Measurements from ENCODE around the gene CYB5R3. TPM values are rescaled to one million over a fixed set of nuclear protein-coding genes. Genes with fewer than 3 reads are reported as not detected.
A peak's percentile ranks its signal among the peaks of the same experiment; 100 is the strongest.

Gene CYB5R3
- total RNA-seq (2021) (97.6 and 106 TPM in 2 replicates), Bru-seq, nascent RNA (percentile 65 among the genes with signal in this experiment), BruChase-seq, experiment 1, labeled RNA remaining after a 2-hour chase (percentile 60 among the genes with signal in this experiment), BruChase-seq, experiment 2, labeled RNA remaining after a 6-hour chase (percentile 78 among the genes with signal in this experiment)
- long read RNA-seq, transcript CYB5R3-201 (9 exons, 2,124 nt): major isoform, 392 of 443 reads
- long read RNA-seq, transcript CYB5R3-204 (8 exons, 1,849 nt): minor isoform, 5 of 443 reads
- long read RNA-seq, partial matches to known transcripts: 39 of 443 reads
- long read RNA-seq, other reads (novel, unspliced or antisense): 7 of 443 reads

DNA sequence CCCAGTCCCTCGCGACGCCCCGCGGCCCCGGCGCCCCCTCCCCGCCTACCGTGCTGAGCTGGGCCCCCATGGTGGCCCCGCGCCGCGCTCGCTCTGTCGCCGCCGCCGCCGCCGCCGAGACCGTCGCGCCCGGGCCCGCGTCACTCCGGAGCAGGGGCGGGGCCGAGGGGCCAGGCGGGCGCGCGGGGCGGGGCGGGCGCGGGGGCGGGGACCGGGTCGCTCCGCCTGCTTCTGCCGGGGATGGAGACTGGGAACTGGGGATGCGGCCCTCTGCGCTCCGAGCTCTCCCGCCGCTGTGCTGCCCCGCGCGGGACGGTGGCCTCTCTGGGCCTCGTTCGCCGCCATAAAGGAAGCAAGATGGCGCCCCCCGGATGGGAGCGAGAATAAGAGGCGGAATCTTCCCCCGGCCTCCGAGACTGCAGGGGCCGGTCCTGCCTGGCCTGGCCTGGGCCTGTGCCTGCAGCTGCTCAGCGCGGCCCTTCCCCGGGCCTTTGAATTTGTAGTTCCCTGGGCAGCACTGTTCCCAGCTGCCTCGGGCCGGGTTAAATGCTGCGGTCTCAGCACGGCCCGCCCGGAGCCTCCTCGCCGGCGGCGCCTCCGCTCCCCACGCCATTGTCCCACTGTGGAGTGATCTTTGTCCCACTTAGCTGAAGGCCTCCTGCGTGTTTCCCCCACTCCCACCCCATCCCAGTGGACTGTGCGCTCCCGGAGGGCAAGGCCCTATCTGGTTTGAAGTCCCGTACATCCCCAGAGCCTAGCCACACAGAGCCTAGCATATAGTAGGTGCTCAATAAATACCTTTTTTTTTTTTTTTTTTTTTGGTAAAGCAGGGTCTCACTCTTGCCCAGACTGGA is at the start of gene CYB5R3:
Gene CYB5R3 (minus strand): TSS at position 147 of the 854 bp plus-strand sequence. CDS start 77 bp downstream, at position 70.
- Histone ChIP-seq H3F3A (ENCODE audit: insufficient read depth, low read depth) (peaks cover 26% of the 10 kb centered on the region), H3K27me3 (ENCODE audit: insufficient read depth, low read depth) (no peaks in the 10 kb centered on the region), H3K36me3 (ENCODE audit: low read depth) (no peaks in the 10 kb centered on the region), H3K9me2 (ENCODE audit: insufficient read depth) (no peaks in the 10 kb centered on the region), H4K20me1 (ENCODE audit: insufficient read depth) (peaks cover 31% of the 10 kb centered on the region), H3K79me2 (ENCODE audit: low read depth) (peaks cover 45% of the 10 kb centered on the region), H3K4me3 (peak within 1 kb of the TSS; percentile 100), H3K4me1 (replicated peaks; ENCODE audit: insufficient read depth) (peaks cover 31% of the 10 kb centered on the region), H2AFZ (peak within 1 kb of the TSS; percentile 82), H3K27ac (no peak within 1 kb of the TSS), H3K9me3 (ENCODE audit: insufficient read depth, low read depth) (no peaks in the 10 kb centered on the region), H3K4me2 (peak within 1 kb of the TSS; percentile 100)
- ChIA-PET POLR2A (ENCODE audit: unreplicated experiment) (interaction anchor here (0.5 to 0.6 kb wide), 5 partner anchors 9 to 360 kb away, joined by 3 to 21 read pairs (median 5); no protein-coding TSS in a partner anchor), CTCF (no interaction called here)
- TSS peak; percentile 98 for BruUV-seq (replicated peaks)
- DNase-seq: peak; percentile 40 to 70
- intact Hi-C loops (cut with micrococcal nuclease; ENCODE audit: unreplicated experiment): no loop called here
- no peak for TF ChIP-seq EZH2 (IDR thresholded peaks at IDR 0.05; ENCODE audit: low read depth)
- TF ChIP-seq, protein P1, sequence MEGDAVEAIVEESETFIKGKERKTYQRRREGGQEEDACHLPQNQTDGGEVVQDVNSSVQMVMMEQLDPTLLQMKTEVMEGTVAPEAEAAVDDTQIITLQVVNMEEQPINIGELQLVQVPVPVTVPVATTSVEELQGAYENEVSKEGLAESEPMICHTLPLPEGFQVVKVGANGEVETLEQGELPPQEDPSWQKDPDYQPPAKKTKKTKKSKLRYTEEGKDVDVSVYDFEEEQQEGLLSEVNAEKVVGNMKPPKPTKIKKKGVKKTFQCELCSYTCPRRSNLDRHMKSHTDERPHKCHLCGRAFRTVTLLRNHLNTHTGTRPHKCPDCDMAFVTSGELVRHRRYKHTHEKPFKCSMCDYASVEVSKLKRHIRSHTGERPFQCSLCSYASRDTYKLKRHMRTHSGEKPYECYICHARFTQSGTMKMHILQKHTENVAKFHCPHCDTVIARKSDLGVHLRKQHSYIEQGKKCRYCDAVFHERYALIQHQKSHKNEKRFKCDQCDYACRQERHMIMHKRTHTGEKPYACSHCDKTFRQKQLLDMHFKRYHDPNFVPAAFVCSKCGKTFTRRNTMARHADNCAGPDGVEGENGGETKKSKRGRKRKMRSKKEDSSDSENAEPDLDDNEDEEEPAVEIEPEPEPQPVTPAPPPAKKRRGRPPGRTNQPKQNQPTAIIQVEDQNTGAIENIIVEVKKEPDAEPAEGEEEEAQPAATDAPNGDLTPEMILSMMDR (conservative IDR thresholded peaks at IDR 0.05): no peak

DNA sequence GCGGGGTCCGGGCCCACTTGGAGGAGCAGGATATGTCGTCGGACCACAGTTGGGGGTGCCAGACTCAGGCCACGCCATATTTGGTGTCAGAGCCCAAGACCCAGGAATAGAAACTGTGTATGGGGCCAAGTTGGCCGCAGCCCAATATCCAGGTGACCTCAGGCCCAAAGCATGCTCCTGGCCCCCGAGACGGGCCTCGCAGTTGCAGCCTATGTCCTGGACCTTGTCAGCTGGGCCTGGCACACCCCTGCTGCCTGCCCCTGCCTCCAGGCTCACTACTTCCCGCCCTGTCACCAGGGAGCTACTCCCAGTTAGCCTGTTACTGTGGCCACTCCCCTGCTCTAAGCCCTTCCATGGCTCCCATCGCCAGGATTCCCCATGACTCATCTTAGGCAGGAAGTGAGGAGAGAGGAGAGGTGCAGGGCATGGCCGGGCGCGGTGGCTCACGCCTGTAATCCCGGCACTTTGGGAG is 48.4 kb upstream of the CYB5R3 start:
- no peaks in the 10 kb centered on the region; the same call in 1 of the 2 replicates for H3F3A ChIP-seq (ENCODE audit: insufficient read depth, low read depth)
- no peak overlapping the region for H3K4me2 ChIP-seq
- H4K20me1 ChIP-seq (ENCODE audit: insufficient read depth): no peaks in the 10 kb centered on the region
- no peaks in the 10 kb centered on the region for H3K9me2 ChIP-seq (ENCODE audit: insufficient read depth)
- H2AFZ ChIP-seq: no peak overlapping the region
- no TSS peak for BruUV-seq (replicated peaks)
- H3K9me3 ChIP-seq (ENCODE audit: insufficient read depth, low read depth): no peaks in the 10 kb centered on the region
- H3K4me3 ChIP-seq: no peak overlapping the region
- no peak for TF ChIP-seq EZH2 (IDR thresholded peaks at IDR 0.05; ENCODE audit: low read depth)
- TF ChIP-seq, protein P1 (conservative IDR thresholded peaks at IDR 0.05): no peak
- H3K27ac ChIP-seq: no peak overlapping the region
- intact Hi-C loops (cut with micrococcal nuclease; ENCODE audit: unreplicated experiment): no loop called here
- H3K4me1 ChIP-seq (replicated peaks; ENCODE audit: insufficient read depth): 0 out of 2 replicates have a peak, but pooled peaks cover 4% of the 10 kb centered on the region
- CTCF ChIA-PET: interaction anchor here (0.5 to 0.6 kb wide), 2 partner anchors 81 to 122 kb away, joined by 3 to 4 read pairs; no protein-coding TSS in a partner anchor
- no peaks in the 10 kb centered on the region for H3K27me3 ChIP-seq (ENCODE audit: insufficient read depth, low read depth)
- peak; percentile 60 to 85 for DNase-seq
- no peaks in the 10 kb centered on the region for H3K79me2 ChIP-seq (ENCODE audit: low read depth)
- POLR2A ChIA-PET (ENCODE audit: unreplicated experiment): no interaction called here
- H3K36me3 ChIP-seq (ENCODE audit: low read depth): no peaks in the 10 kb centered on the region

DNA sequence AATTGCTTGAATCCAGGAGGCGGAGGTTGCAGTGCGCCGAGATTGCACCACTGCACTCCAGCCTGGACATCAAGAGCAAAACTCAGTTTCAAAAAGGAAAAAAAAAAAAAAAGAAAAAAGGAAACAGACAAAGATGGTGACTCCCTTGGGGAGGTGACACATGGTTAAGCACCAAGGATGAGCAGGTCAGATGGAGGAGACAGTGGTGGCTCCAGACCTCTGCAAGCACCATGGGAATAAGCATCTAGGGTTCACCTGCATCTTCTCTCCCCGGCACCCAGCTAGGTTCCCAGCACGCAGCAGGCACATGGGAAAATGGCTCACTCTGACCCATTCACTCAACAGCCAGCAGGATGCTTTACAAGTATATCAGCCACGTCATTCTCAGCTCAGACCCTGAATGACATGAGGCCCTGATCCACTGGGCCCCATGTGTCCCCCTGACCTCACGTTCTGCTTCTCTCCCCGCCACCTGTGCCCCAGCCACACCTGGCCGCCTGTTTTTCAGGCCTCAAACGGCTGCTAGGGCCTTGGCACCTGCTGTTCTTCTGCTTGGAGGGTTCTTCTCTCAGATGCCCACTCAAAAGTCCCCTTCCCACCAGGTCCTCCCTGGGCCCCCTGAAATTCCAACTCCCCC is 47.3 kb upstream of the CYB5R3 start:
- POLR2A ChIA-PET (ENCODE audit: unreplicated experiment): no interaction called here

More for the DNA sequence above, 47.3 kb upstream of the CYB5R3 start:
- intact Hi-C loops (cut with micrococcal nuclease; ENCODE audit: unreplicated experiment): no loop called here
- no TSS peak for BruUV-seq (replicated peaks)
- no peaks in the 10 kb centered on the region for H3K9me2 ChIP-seq (ENCODE audit: insufficient read depth)
- peak in 1 of 2 experiments; percentile 19 for DNase-seq
- 0 out of 2 replicates have a peak, but pooled peaks cover 4% of the 10 kb centered on the region for H3K4me1 ChIP-seq (replicated peaks; ENCODE audit: insufficient read depth)
- H4K20me1 ChIP-seq (ENCODE audit: insufficient read depth): no peaks in the 10 kb centered on the region
- no peak overlapping the region for H3K4me3 ChIP-seq
- no peak overlapping the region for H2AFZ ChIP-seq
- no peaks in the 10 kb centered on the region for H3K9me3 ChIP-seq (ENCODE audit: insufficient read depth, low read depth)
- H3K4me2 ChIP-seq: no peak overlapping the region
- CTCF ChIA-PET: no interaction called here
- no peak overlapping the region for H3K27ac ChIP-seq
- TF ChIP-seq, protein P1 (conservative IDR thresholded peaks at IDR 0.05): no peak
- no peak for TF ChIP-seq EZH2 (IDR thresholded peaks at IDR 0.05; ENCODE audit: low read depth)
- H3F3A ChIP-seq (ENCODE audit: insufficient read depth, low read depth): no peaks in the 10 kb centered on the region; the same call in 1 of the 2 replicates
- H3K79me2 ChIP-seq (ENCODE audit: low read depth): no peaks in the 10 kb centered on the region
- no peaks in the 10 kb centered on the region for H3K27me3 ChIP-seq (ENCODE audit: insufficient read depth, low read depth)
- no peaks in the 10 kb centered on the region for H3K36me3 ChIP-seq (ENCODE audit: low read depth)

Data from PC-9 (cell line).